COLO829 (cell line): ENCODE measurements around the gene SPAG17.

Source experiments
- DNase-seq: peaks from one replicate; pipeline ENCODE4 v3.0.0; 2012; ENCODE audit warnings: low spot score

SPAG17 gene

GRCh38 chr1:118075116-118075515 lies 109.9 kb downstream of the SPAG17 start:
- DNase-seq: no peak

GRCh38 chr1:118073648-118074435 lies 111.2 kb downstream of the SPAG17 start:
- no peak for DNase-seq

- DNase-seq: no peak
Measured at GRCh38 chr1:118049981-118050380, 135.0 kb downstream of the SPAG17 start.

GRCh38 chr1:118047650-118048224 lies 137.3 kb downstream of the SPAG17 start:
- DNase-seq: no peak

- no peak for DNase-seq
Measured at GRCh38 chr1:118047006-118047649, 137.9 kb downstream of the SPAG17 start.

GRCh38 chr1:118043624-118044023 lies 141.4 kb downstream of the SPAG17 start:
- DNase-seq: no peak

- DNase-seq: no peak
Measured at GRCh38 chr1:118042501-118042900, 142.5 kb downstream of the SPAG17 start.

GRCh38 chr1:118039170-118039569 lies 145.9 kb downstream of the SPAG17 start:
- no peak for DNase-seq

GRCh38 chr1:118032883-118033282 lies 152.1 kb downstream of the SPAG17 start:
- DNase-seq: no peak

GRCh38 chr1:118028267-118028666 lies 156.8 kb downstream of the SPAG17 start:
- DNase-seq: no peak

- DNase-seq: no peak
Measured at GRCh38 chr1:118023199-118023598, 161.8 kb downstream of the SPAG17 start.

- no peak for DNase-seq
Measured at GRCh38 chr1:118021668-118022067, 163.4 kb downstream of the SPAG17 start.

GRCh38 chr1:118018060-118018459 lies 167.0 kb downstream of the SPAG17 start:
- no peak for DNase-seq

- no peak for DNase-seq
Measured at GRCh38 chr1:118013938-118014337, 171.1 kb downstream of the SPAG17 start.

- no peak for DNase-seq
Measured at GRCh38 chr1:118013336-118013735, 171.7 kb downstream of the SPAG17 start.

GRCh38 chr1:118012515-118013124 lies 172.4 kb downstream of the SPAG17 start:
- DNase-seq: no peak

GRCh38 chr1:118008011-118008410 lies 177.0 kb downstream of the SPAG17 start:
- no peak for DNase-seq

GRCh38 chr1:118007391-118007790 lies 177.6 kb downstream of the SPAG17 start:
- DNase-seq: no peak

GRCh38 chr1:118004312-118004711 lies 180.7 kb downstream of the SPAG17 start:
- DNase-seq: no peak

- DNase-seq: no peak
Measured at GRCh38 chr1:117985973-117986372, 199.1 kb downstream of the SPAG17 start.

GRCh38 chr1:117985239-117985638 lies 199.8 kb downstream of the SPAG17 start:
- DNase-seq: no peak

- no peak for DNase-seq
Measured at GRCh38 chr1:117981455-117982192, 203.4 kb downstream of the SPAG17 start.
